Measurements from ENCODE around the gene PARS2.
A peak's percentile ranks its signal among the peaks of the same experiment; 100 is the strongest.

PARS2 gene

GRCh38 chr1:54764133-54764921 is at the start of gene PARS2:
Gene PARS2, minus strand, starts transcription at chr1:54764523. Its CDS starts 5,362 bp downstream, at chr1:54759161.
- peak within 1 kb of the TSS; percentile 91 for H3K4me3 ChIP-seq (ENCODE audit: low read depth, low read length)
- TF ChIP-seq CTCF (IDR thresholded peaks at IDR 0.05; ENCODE audit: low read depth, low read length) (no peak), POLR2A (IDR thresholded peaks at IDR 0.05; ENCODE audit: extremely low read depth, insufficient read length) (peak; percentile 93), MYC (IDR thresholded peaks at IDR 0.05; ENCODE audit: low read depth, low read length) (peak; percentile 91), MAX (IDR thresholded peaks at IDR 0.05; ENCODE audit: low read depth, low read length) (peak; percentile 80)
- peak; percentile 99 for DNase-seq (ENCODE audit: low read depth)

GRCh38 chr1:54814126-54814498 is 49.8 kb upstream of the PARS2 start:
- no peak overlapping the region for H3K4me3 ChIP-seq (ENCODE audit: low read depth, low read length)
- no peak for DNase-seq (ENCODE audit: low read depth)
- TF ChIP-seq POLR2A (IDR thresholded peaks at IDR 0.05; ENCODE audit: extremely low read depth, insufficient read length) (no peak), CTCF (IDR thresholded peaks at IDR 0.05; ENCODE audit: low read depth, low read length) (no peak), MAX (IDR thresholded peaks at IDR 0.05; ENCODE audit: low read depth, low read length) (no peak), MYC (IDR thresholded peaks at IDR 0.05; ENCODE audit: low read depth, low read length) (no peak)

- DNase-seq (ENCODE audit: low read depth), result no peak
- TF ChIP-seq CTCF (IDR thresholded peaks at IDR 0.05; ENCODE audit: low read depth, low read length), result no peak
- no peak for TF ChIP-seq MAX (IDR thresholded peaks at IDR 0.05; ENCODE audit: low read depth, low read length)
- no peak for TF ChIP-seq POLR2A (IDR thresholded peaks at IDR 0.05; ENCODE audit: extremely low read depth, insufficient read length)
- no peak for TF ChIP-seq MYC (IDR thresholded peaks at IDR 0.05; ENCODE audit: low read depth, low read length)
- H3K4me3 ChIP-seq (ENCODE audit: low read depth, low read length), result no peak overlapping the region
Measured at GRCh38 chr1:54813485-54814125, 49.3 kb upstream of the PARS2 start.

GRCh38 chr1:54812801-54813484 is 48.6 kb upstream of the PARS2 start:
- no peak for DNase-seq (ENCODE audit: low read depth)
- TF ChIP-seq MAX (IDR thresholded peaks at IDR 0.05; ENCODE audit: low read depth, low read length) (no peak), CTCF (IDR thresholded peaks at IDR 0.05; ENCODE audit: low read depth, low read length) (no peak), MYC (IDR thresholded peaks at IDR 0.05; ENCODE audit: low read depth, low read length) (no peak), POLR2A (IDR thresholded peaks at IDR 0.05; ENCODE audit: extremely low read depth, insufficient read length) (no peak)

GRCh38 chr1:54811739-54812655 is 47.7 kb upstream of the PARS2 start:
- H3K4me3 ChIP-seq (ENCODE audit: low read depth, low read length), result no peak overlapping the region
- TF ChIP-seq POLR2A (IDR thresholded peaks at IDR 0.05; ENCODE audit: extremely low read depth, insufficient read length), result no peak
- no peak for TF ChIP-seq MAX (IDR thresholded peaks at IDR 0.05; ENCODE audit: low read depth, low read length)
- no peak for TF ChIP-seq CTCF (IDR thresholded peaks at IDR 0.05; ENCODE audit: low read depth, low read length)
- no peak for TF ChIP-seq MYC (IDR thresholded peaks at IDR 0.05; ENCODE audit: low read depth, low read length)
- no peak for DNase-seq (ENCODE audit: low read depth)

More at GRCh38 chr1:54812801-54813484, 48.6 kb upstream of the PARS2 start:
- H3K4me3 ChIP-seq (ENCODE audit: low read depth, low read length), result no peak overlapping the region
